K562 (cell line): ENCODE results near the gene GORASP2. TPM values are rescaled to one million over a fixed set of nuclear protein-coding genes. Genes with fewer than 3 reads are reported as not detected.

Experiments
- ARID4B ChIP-seq: sonication (generic); formaldehyde crosslinking; IDR thresholded peaks from 2 replicates; pipeline ENCODE4 v1.8.0; 2022; ENCODE audit warnings: mild to moderate bottlenecking, missing genetic modification reagents
- ATF1 ChIP-seq, 2 experiments: fragments of 450-650 bp in 1 of 2; IDR thresholded peaks; 2 replicates each; pipeline ENCODE4 v1.6.1; 2016; ENCODE audit warnings: missing compliant biosample characterization in 1 of 2, missing genetic modification characterization in 1 of 2
- ELF1 ChIP-seq: fragments of 200-800 bp; sonication (Bioruptor generic); IDR thresholded peaks from 2 replicates; pipeline ENCODE4 v1.6.1; 2016; ENCODE audit warnings: missing genetic modification characterization, missing compliant biosample characterization
- EP400 ChIP-seq: fragments of 450-650 bp; IDR thresholded peaks from 2 replicates; pipeline ENCODE4 v1.6.1; 2017; ENCODE audit warnings: antibody characterized with exemption, mild to moderate bottlenecking, moderate library complexity
- FUS ChIP-seq: fragments of 200-400 bp; formaldehyde crosslinking; optimal IDR thresholded peaks from 2 replicates; pipeline ENCODE3; 2017; ENCODE audit warnings: low read depth, low read length
- GTF2E2 ChIP-seq: fragments of 200-800 bp; sonication (Bioruptor generic); IDR thresholded peaks from 2 replicates; pipeline ENCODE4 v1.6.1; 2016; ENCODE audit warnings: missing genetic modification characterization, missing compliant biosample characterization
- HDAC8 ChIP-seq: fragments of 450-650 bp; IDR thresholded peaks from 2 replicates; pipeline ENCODE4 v1.6.1; 2016; ENCODE audit warnings: mild to moderate bottlenecking, missing genetic modification characterization, moderate library complexity, missing compliant biosample characterization
- HLTF ChIP-seq: fragments of 450-650 bp; IDR thresholded peaks from 2 replicates; pipeline ENCODE4 v1.6.1; 2016
- MXI1 ChIP-seq: IDR thresholded peaks from 2 replicates; pipeline ENCODE4 v1.6.1; 2011; ENCODE audit warnings: low read depth, mild to moderate bottlenecking, improper control_type of control experiment, low read length
- RHOXF2B ChIP-seq: fragments of 250-450 bp; sonication (Bioruptor Pico); conservative IDR thresholded peaks from 2 replicates; pipeline ENCODE4 v1.5.1; 2021
- RNF2 ChIP-seq: sonication (generic); IDR thresholded peaks from 2 replicates; pipeline ENCODE4 v1.6.1; 2016
- SMC3 ChIP-seq: conservative IDR thresholded peaks from 2 replicates; pipeline ENCODE4 v1.6.1; 2011; ENCODE audit warnings: low read depth, low read length, improper control_type of control experiment; ENCODE audit not compliant: insufficient read depth
- SP1 ChIP-seq: sonication (generic); formaldehyde crosslinking; IDR thresholded peaks from 2 replicates; pipeline ENCODE4 v1.8.1; 2022; ENCODE audit warnings: mild to moderate bottlenecking, missing genetic modification reagents
- SP2 ChIP-seq: IDR thresholded peaks from 2 replicates; pipeline ENCODE4 v1.6.1; 2011; ENCODE audit warnings: mild to moderate bottlenecking, low read depth, low read length, moderate library complexity; ENCODE audit not compliant: poor library complexity, severe bottlenecking; ENCODE audit errors: extremely low read depth
- TAF7 ChIP-seq: fragments of 450-650 bp; IDR thresholded peaks from 2 replicates; pipeline ENCODE4 v1.6.1; 2016; ENCODE audit warnings: missing genetic modification characterization, missing compliant biosample characterization
- TCF15 ChIP-seq: fragments of 250-450 bp; sonication (Bioruptor Pico); IDR thresholded peaks from 2 replicates; pipeline ENCODE4 v1.8.0; 2022; ENCODE audit warnings: moderate library complexity, mild to moderate bottlenecking, inconsistent platforms
- THAP12 ChIP-seq: fragments of 250-450 bp; sonication (Bioruptor Pico); IDR thresholded peaks from 2 replicates; pipeline ENCODE4 v1.9.0; 2021; ENCODE audit warnings: mild to moderate bottlenecking, inconsistent platforms
- TSC22D4 ChIP-seq: fragments of 450-650 bp; IDR thresholded peaks from 2 replicates; pipeline ENCODE4 v1.6.1; 2016; ENCODE audit warnings: missing genetic modification characterization, missing biosample characterization, control low read depth
- U2AF1 ChIP-seq: fragments of 200-400 bp; formaldehyde crosslinking; optimal IDR thresholded peaks from 2 replicates; pipeline ENCODE3; 2017; ENCODE audit warnings: mild to moderate bottlenecking, low read depth, low read length, moderate library complexity
- ZNF143 ChIP-seq: sonication (generic); formaldehyde crosslinking; IDR thresholded peaks from 2 replicates; pipeline ENCODE4 v1.9.0; 2022; ENCODE audit warnings: mild to moderate bottlenecking, missing genetic modification reagents
- ZNF224 ChIP-seq: sonication (generic); formaldehyde crosslinking; IDR thresholded peaks from 2 replicates; pipeline ENCODE4 v1.8.0; 2022; ENCODE audit warnings: mild to moderate bottlenecking, missing genetic modification reagents
- ZNF699 ChIP-seq: fragments of 250-450 bp; sonication (Bioruptor Pico); IDR thresholded peaks from 2 replicates; pipeline ENCODE4 v1.8.0; 2021; ENCODE audit warnings: mild to moderate bottlenecking, moderate library complexity; ENCODE audit not compliant: insufficient replicate concordance
- polyA plus RNA-seq, 8 experiments: library from polyadenylated mRNA; depleted of rRNA in 4 of 8; stranded (reverse) in 5 of 8; unstranded in 3 of 8; fragments of >200 nt; fragmentation: Nextera tagmentation in 2 of 8; fragmentation: Illumina TruSeq in 1 of 8; extraction: Ambion mirVana in 2 of 8; extraction: Trizol in 1 of 8; gene quantifications; 2 replicates each; pipeline versions ENCODE4 v1.2.1 to v1.2.3, GENCODE V29; 2011 to 2014; ENCODE audit warnings: inconsistent platforms in 1 of 8, missing spikeins in 1 of 8
- total RNA-seq, 7 experiments: library from RNA; depleted of rRNA in 6 of 7; stranded (reverse); fragments of >200 nt in 6 of 7; fragmentation: Illumina TruSeq in 2 of 7; extraction: Trizol in 2 of 7; gene quantifications; 2 replicates each; pipeline versions ENCODE4 v1.2.1 to v1.2.3, GENCODE V29; 2011 to 2021; ENCODE audit warnings: low replicate concordance in 1 of 7

The GORASP2 gene
- total and polyA plus RNA-seq, 9 of the 15 experiments (the other 6 are each of a cell fraction or from before 2014, with no cell fraction given), result 27.4 to 180 (median 59.6) TPM

GRCh38 chr2:170928824-170929685 is at the start of gene GORASP2 (continued):
- TF ChIP-seq MXI1, result 0 out of 2 replicates have a peak, but pooled peaks have one; percentile 33
- 0 out of 2 replicates have a peak, but pooled peaks have one; percentile 64 for TF ChIP-seq ZNF224 (CRISPR knock-in tag)
- no peak for TF ChIP-seq ELF1 (tag)
- peak; percentile 97 for TF ChIP-seq SP1 (CRISPR knock-in tag)
- peak; percentile 88 for TF ChIP-seq ZNF143 (CRISPR knock-in tag)
- TF ChIP-seq SP2, result no peak
- 0 out of 2 replicates have a peak, but pooled peaks have one; percentile 62 for TF ChIP-seq RHOXF2B
- peak; percentile 86 for TF ChIP-seq U2AF1
- TF ChIP-seq SMC3, result peak; percentile 73
- peak; percentile 93 for TF ChIP-seq THAP12 (CRISPR knock-in tag)
- TF ChIP-seq TAF7, result no peak
- peak; percentile 93 for TF ChIP-seq FUS
- peak; percentile 99 for TF ChIP-seq EP400
- TF ChIP-seq GTF2E2 (tag), result peak; percentile 36; the same call in 1 of the 2 replicates
- no peak for TF ChIP-seq TCF15 (CRISPR knock-in tag)
- TF ChIP-seq ARID4B (CRISPR knock-in tag), result peak; percentile 81; the same call in 1 of the 2 replicates
- no peak for TF ChIP-seq HLTF
- no peak for TF ChIP-seq ZNF699 (CRISPR knock-in tag)
- TF ChIP-seq ATF1 (CRISPR knock-in tag; IDR thresholded peaks at IDR 0.05), result peak; percentile 42; the same call in 1 of the 2 replicates
- TF ChIP-seq ATF1 (tag; IDR thresholded peaks at IDR 0.05), result peak; percentile 95
- TF ChIP-seq RNF2, result peak; percentile 83
- TF ChIP-seq HDAC8, result peak; percentile 86; the same call in 1 of the 2 replicates
- no peak for TF ChIP-seq TSC22D4 (tag)
